ENCODE results near the gene CNIH2. TPM values are rescaled to one million over a fixed set of nuclear protein-coding genes. Genes with fewer than 3 reads are reported as not detected.
A peak's percentile ranks its signal among the peaks of the same experiment; 100 is the strongest.

The CNIH2 gene
- total and polyA plus RNA-seq, 2 of the 8 experiments (the other 6 are each of a cell fraction or from before 2014, with no cell fraction given) = 12.5 to 15.8 TPM

GRCh38 chr11:66311470-66311964, 33.5 kb downstream of the CNIH2 start:
- 26% methylated on average over 23 of the region's 26 CpGs; no CpG with 5 or more reads in 1 of the 2 experiments for WGBS, 2 experiments (ENCODE audit: extremely low coverage in 1 of 2, insufficient coverage in 1 of 2, insufficient read length in 1 of 2, insufficient replicate concordance in 2 of 2, low coverage in 1 of 2, low lambda C conversion rate in 2 of 2, missing lambda C conversion rate in 1 of 2)
- Histone ChIP-seq H3K18ac (ENCODE audit: extremely low read depth, low read length) (no peak overlapping the region; the same call in 1 of the 2 replicates), H3K4me1 (replicated peaks in 1 of 4; ENCODE audit: control insufficient read depth in 3 of 4, insufficient read depth in 4 of 4, low read length in 3 of 4) (peaks cover 3 to 17% (median 8%) of the 10 kb centered on the region in 4 experiments; a peak in 6 of 7 replicates), H2BK20ac (ENCODE audit: low read length) (no peak overlapping the region), H3K23ac (ENCODE audit: insufficient read length) (no peak overlapping the region), H4K8ac (ENCODE audit: extremely low read depth, insufficient read depth, low read length) (peak overlapping the region; percentile 64; the same call in 1 of the 2 replicates), H3K79me1 (ENCODE audit: low read depth, low read length) (no peaks in the 10 kb centered on the region), H3K4ac (replicated peaks; ENCODE audit: insufficient read length, low read depth, low read length) (no peak overlapping the region), H3K9me3 (ENCODE audit: insufficient read depth in 2 of 2, low read depth in 1 of 2, low read length in 1 of 2) (no peaks in the 10 kb centered on the region), H3K9ac (replicated peaks in 1 of 4; ENCODE audit: extremely low read depth in 1 of 4, low read depth in 3 of 4, low read length in 3 of 4) (peak overlapping the region in 2 of 4 experiments; percentile 42 to 54; a peak in 2 of 7 replicates), H3K23me2 (ENCODE audit: low read depth, low read length) (peaks cover 8% of the 10 kb centered on the region), H3K79me2 (ENCODE audit: control insufficient read depth in 1 of 2, insufficient read depth in 2 of 2, low read length in 2 of 2) (no peaks in the 10 kb centered on the region), H3K36me3 (ENCODE audit: control insufficient read depth in 2 of 4, insufficient read depth in 4 of 4, low read length in 3 of 4) (no peaks in the 10 kb centered on the region), H2BK12ac (ENCODE audit: low read depth, low read length) (peak overlapping the region; percentile 91; the same call in 1 of the 2 replicates), H2AK5ac (ENCODE audit: low read depth, low read length) (no peak overlapping the region), H4K5ac (ENCODE audit: insufficient read length, low read depth, low read length) (no peak overlapping the region), H3K56ac (replicated peaks; ENCODE audit: insufficient read length, low read depth, low read length) (no peak overlapping the region), H4K91ac (replicated peaks; ENCODE audit: insufficient read length, low read length) (no peak overlapping the region), H3K4me3 (ENCODE audit: extremely low read depth in 1 of 4, insufficient read depth in 2 of 4, low read depth in 3 of 4, low read length in 4 of 4) (peak overlapping the region in 3 of 4 experiments; percentile 8 to 79 (median 77); a peak in 5 of 8 replicates), H2BK120ac (replicated peaks; ENCODE audit: low read depth, low read length) (no peak overlapping the region), H3K27ac (ENCODE audit: low read depth, low read length) (no peak overlapping the region), H4K20me1 (replicated peaks in 1 of 2; ENCODE audit: control insufficient read depth in 1 of 2, insufficient read depth in 2 of 2, low read length in 2 of 2) (no peaks in the 10 kb centered on the region), H3K14ac (ENCODE audit: insufficient read length) (no peak overlapping the region), H2BK5ac (ENCODE audit: low read depth, low read length) (peak overlapping the region; percentile 90; the same call in 1 of the 2 replicates), H3K4me2 (ENCODE audit: insufficient read depth in 1 of 2, low read depth in 2 of 2, low read length in 2 of 2) (peak overlapping the region; percentile 48 to 77), H3K27me3 (replicated peaks in 1 of 4; ENCODE audit: control insufficient read depth in 3 of 4, extremely low read depth in 1 of 4, insufficient read depth in 3 of 4, low read length in 3 of 4) (peaks cover 0 to 3% (median 0%) of the 10 kb centered on the region in 4 experiments; a peak in 2 of 7 replicates), H2BK15ac (ENCODE audit: low read length) (no peak overlapping the region), H2AFZ (ENCODE audit: low read length) (peak overlapping the region; percentile 60; the same call in 1 of the 2 replicates)
- ChIA-PET POLR2A (ENCODE audit: partially characterized antibody) (interaction anchor here (0.8 to 4.1 kb wide), 22 partner anchors 9 to 242 kb away, joined by 3 to 25 read pairs (median 4); partner anchors contain the start of genes BRMS1, RIN1 and TMEM151A), CTCF (ENCODE audit: partially characterized antibody) (interaction anchor here (0.6 to 11.7 kb wide), 33 partner anchors 11 to 1281 kb away, joined by 3 to 242 read pairs (median 7); partner anchors contain the start of genes B4GAT1, BRMS1, RAB1B and RIN1)
- TF ChIP-seq SUZ12 (IDR thresholded peaks at IDR 0.05; ENCODE audit: low read length) (no peak), EZH2 (IDR thresholded peaks at IDR 0.05; ENCODE audit: low read depth, low read length, severe bottlenecking) (no peak), MAX (IDR thresholded peaks at IDR 0.05) (no peak), MAFK (IDR thresholded peaks at IDR 0.05; ENCODE audit: low read depth, low read length) (no peak), ASH2L (IDR thresholded peaks at IDR 0.05; ENCODE audit: low read length) (no peak), CHD2 (IDR thresholded peaks at IDR 0.05; ENCODE audit: low read length) (no peak), RFX5 (IDR thresholded peaks at IDR 0.05; ENCODE audit: borderline replicate concordance, low read depth, low read length) (no peak)
- TF ChIP-seq, protein P1, sequence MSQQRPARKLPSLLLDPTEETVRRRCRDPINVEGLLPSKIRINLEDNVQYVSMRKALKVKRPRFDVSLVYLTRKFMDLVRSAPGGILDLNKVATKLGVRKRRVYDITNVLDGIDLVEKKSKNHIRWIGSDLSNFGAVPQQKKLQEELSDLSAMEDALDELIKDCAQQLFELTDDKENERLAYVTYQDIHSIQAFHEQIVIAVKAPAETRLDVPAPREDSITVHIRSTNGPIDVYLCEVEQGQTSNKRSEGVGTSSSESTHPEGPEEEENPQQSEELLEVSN (IDR thresholded peaks at IDR 0.05) = no peak
- DNase-seq (ENCODE audit: low read depth in 1 of 2, low spot score in 2 of 2) = no peak
- no peak for FAIRE-seq

Measured in H1 (cell line).